Natural killer cell (primary cell): ENCODE measurements around the gene HNRNPR. TPM values are rescaled to one million over a fixed set of nuclear protein-coding genes. Genes with fewer than 3 reads are reported as not detected.

Experiments
- ATAC-seq, 3 donors: fragments of 150-1000 bp in 2 of 3; fragments of 200-7000 bp in 1 of 3; cut with Tn5 transposase; 1 replicate in 1 of 3; 2 replicates in 2 of 3; pipeline ENCODE4 v1.10.0; 2021; ENCODE audit warnings: mild to moderate bottlenecking in 2 of 3, moderate library complexity in 2 of 3
- DNase-seq, 2 donors: peaks; one replicate each; pipeline versions ENCODE4 v3.0.0 to v3.0.0-alpha.2; 2013 to 2021; ENCODE audit warnings: mixed read lengths in 1 of 2
- H3K27ac ChIP-seq: one replicate; pipeline ENCODE4 v1.5.1; 2013; ENCODE audit warnings: mild to moderate bottlenecking, low read length
- H3K27me3 ChIP-seq: one replicate; pipeline ENCODE4 v1.6.1; 2013; ENCODE audit warnings: low read length; ENCODE audit not compliant: control insufficient read depth, insufficient read depth
- H3K36me3 ChIP-seq: one replicate; pipeline ENCODE4 v1.6.1; 2013; ENCODE audit warnings: low read length; ENCODE audit not compliant: control insufficient read depth, insufficient read depth
- H3K4me1 ChIP-seq: one replicate; pipeline ENCODE4 v1.6.1; 2013; ENCODE audit warnings: low read length; ENCODE audit not compliant: control insufficient read depth, insufficient read depth
- H3K4me3 ChIP-seq: one replicate; pipeline ENCODE4 v1.5.1; 2013; ENCODE audit warnings: low read length
- H3K9me3 ChIP-seq: one replicate; pipeline ENCODE4 v1.6.1; 2013; ENCODE audit warnings: low read length; ENCODE audit not compliant: control insufficient read depth, insufficient read depth
- H3K27ac Mint-ChIP-seq, 2 donors: one replicate each; pipeline ENCODE4 v1.8.0; 2022; ENCODE audit warnings: mild to moderate bottlenecking in 2 of 2, mixed read lengths in 2 of 2, moderate library complexity in 1 of 2
- H3K27me3 Mint-ChIP-seq, 2 donors: one replicate each; pipeline ENCODE4 v1.8.0; 2022; ENCODE audit warnings: low read depth in 2 of 2, mixed read lengths in 2 of 2
- H3K36me3 Mint-ChIP-seq: one replicate; pipeline ENCODE4 v1.8.0; 2022; ENCODE audit warnings: mixed read lengths
- H3K4me1 Mint-ChIP-seq, 2 donors: one replicate each; pipeline ENCODE4 v1.8.0; 2022; ENCODE audit warnings: mixed read lengths in 2 of 2
- H3K4me3 Mint-ChIP-seq: one replicate; pipeline ENCODE4 v1.8.0; 2022; ENCODE audit warnings: mild to moderate bottlenecking, moderate library complexity, mixed read lengths
- H3K9me3 Mint-ChIP-seq, 2 donors: one replicate each; pipeline ENCODE4 v1.8.0; 2022; ENCODE audit warnings: mixed read lengths in 2 of 2
- CTCF ChIP-seq: fragments of 200-600 bp; IDR thresholded peaks from one replicate; pipeline ENCODE4 v1.8.0; 2022; ENCODE audit warnings: antibody characterized with exemption
- WGBS: methylation state at CpG from one replicate; pipeline ENCODE4 v1.1.7; 2013; ENCODE audit warnings: missing lambda C conversion rate; ENCODE audit not compliant: insufficient coverage; 5-methylcytosine and 5-hydroxymethylcytosine counted together
- intact Hi-C: fragments of 100-400 bp; cut with micrococcal nuclease; formaldehyde crosslinking; loops from one replicate; pipeline ENCODE4 v1.14.2; 2022
- total RNA-seq, 4 donors: library from RNA; stranded (reverse); fragments of 120-200 nt in 1 of 4; gene quantifications; one replicate each; pipeline versions ENCODE4 v1.2.3 to v1.2.4, GENCODE V29; 2013 to 2022

Gene HNRNPR
- total RNA-seq, 3 donors from 2014 or later (not counting 1 experiment from before 2014, with no cell fraction given) = 126 to 134 (median 128) TPM

GRCh38 chr1:23389837-23390321 lies 45.8 kb upstream of the HNRNPR start:
- Histone ChIP-seq H3K4me3 (no peak overlapping the region), H3K9me3 (no peaks in the 10 kb centered on the region), H3K27ac (no peak overlapping the region), H3K4me1 (no peaks in the 10 kb centered on the region), H3K36me3 (no peaks in the 10 kb centered on the region), H3K27me3 (no peaks in the 10 kb centered on the region)
- DNase-seq (no peak), ATAC-seq (no peak)
- Mint-ChIP-seq H3K9me3 (no peaks in the 10 kb centered on the region), H3K4me3 (no peak overlapping the region), H3K27ac (no peak overlapping the region), H3K27me3 (peaks cover 0 to 3% of the 10 kb centered on the region in 2 donors), H3K36me3 (no peaks in the 10 kb centered on the region), H3K4me1 (no peaks in the 10 kb centered on the region)
- TF ChIP-seq CTCF = no peak
- 63% methylated on average over 9 of the region's 9 CpGs for WGBS
- intact Hi-C loops = no loop called here

- Histone ChIP-seq H3K36me3 (no peaks in the 10 kb centered on the region), H3K4me3 (no peak overlapping the region), H3K27ac (no peak overlapping the region), H3K9me3 (no peaks in the 10 kb centered on the region), H3K27me3 (no peaks in the 10 kb centered on the region), H3K4me1 (no peaks in the 10 kb centered on the region)
- TF ChIP-seq CTCF = no peak
- no peak overlapping the region for H3K27ac Mint-ChIP-seq
- DNase-seq (no peak), ATAC-seq (no peak)
- intact Hi-C loops = no loop called here
- H3K4me1 Mint-ChIP-seq = no peaks in the 10 kb centered on the region
- no peaks in the 10 kb centered on the region for H3K36me3 Mint-ChIP-seq
- WGBS = 91% methylated on average over 8 of the region's 8 CpGs
- peaks cover 0 to 3% of the 10 kb centered on the region in 2 donors for H3K27me3 Mint-ChIP-seq
- H3K4me3 Mint-ChIP-seq = no peak overlapping the region
- no peaks in the 10 kb centered on the region for H3K9me3 Mint-ChIP-seq
Observed at GRCh38 chr1:23387494-23387893, 43.4 kb upstream of the HNRNPR start.

- H3K27me3 Mint-ChIP-seq = peaks cover 0 to 3% of the 10 kb centered on the region in 2 donors
Observed at GRCh38 chr1:23385119-23385621, 41.1 kb upstream of the HNRNPR start.

More at GRCh38 chr1:23385119-23385621, 41.1 kb upstream of the HNRNPR start:
- intact Hi-C loops = no loop called here
- H3K9me3 Mint-ChIP-seq = no peaks in the 10 kb centered on the region
- TF ChIP-seq CTCF = no peak
- H3K27ac Mint-ChIP-seq = no peak overlapping the region
- Histone ChIP-seq H3K27ac (no peak overlapping the region), H3K27me3 (no peaks in the 10 kb centered on the region), H3K4me3 (no peak overlapping the region), H3K4me1 (no peaks in the 10 kb centered on the region), H3K9me3 (no peaks in the 10 kb centered on the region), H3K36me3 (no peaks in the 10 kb centered on the region)
- H3K36me3 Mint-ChIP-seq = no peaks in the 10 kb centered on the region
- no peaks in the 10 kb centered on the region for H3K4me1 Mint-ChIP-seq
- H3K4me3 Mint-ChIP-seq = no peak overlapping the region
- WGBS = 88% methylated on average over 14 of the region's 14 CpGs
- DNase-seq = no peak
- ATAC-seq = no peak
